WI38 (cell line): Measurements from ENCODE around the gene TMEM80.

Experiments used
- H3K4me3 ChIP-seq: 2 replicates; pipeline ENCODE4 v1.5.1; 2011; ENCODE audit warnings: low read depth, mild to moderate bottlenecking, control low read depth, low read length
- CTCF ChIP-seq: IDR thresholded peaks from 2 replicates; pipeline ENCODE4 v1.5.1; 2012; ENCODE audit warnings: low read depth, mild to moderate bottlenecking, control low read depth, low read length

Gene TMEM80

GRCh38 chr11:720642-721246 is 25.1 kb downstream of the TMEM80 start:
- no peak overlapping the region for H3K4me3 ChIP-seq
- no peak for TF ChIP-seq CTCF

GRCh38 chr11:721247-721740 is 25.7 kb downstream of the TMEM80 start:
- H3K4me3 ChIP-seq, result no peak overlapping the region
- TF ChIP-seq CTCF, result no peak

GRCh38 chr11:721741-722345 is 26.2 kb downstream of the TMEM80 start:
- no peak overlapping the region for H3K4me3 ChIP-seq
- no peak for TF ChIP-seq CTCF

GRCh38 chr11:722346-722811 is 26.8 kb downstream of the TMEM80 start:
- no peak for TF ChIP-seq CTCF
- H3K4me3 ChIP-seq, result no peak overlapping the region

- no peak overlapping the region for H3K4me3 ChIP-seq
- TF ChIP-seq CTCF, result peak; percentile 48
These were observed 27.7 kb downstream of the TMEM80 start for GRCh38 chr11:723120-723883.

- TF ChIP-seq CTCF, result no peak
- no peak overlapping the region for H3K4me3 ChIP-seq
These were observed 28.6 kb downstream of the TMEM80 start for GRCh38 chr11:724049-724777.
